Left lung (tissue), 10 donors: Measurements from ENCODE around the gene LARGE1. TPM values are rescaled to one million over a fixed set of nuclear protein-coding genes. Genes with fewer than 3 reads are reported as not detected.
"Not testable (repeated sequence)": the region's sequence is repeated elsewhere in the genome, so short reads cannot be mapped to it uniquely, and the experiment has no call there.

ENCODE experiments used
- ATAC-seq: fragments of 200-7000 bp; cut with Tn5 transposase; one replicate; pipeline ENCODE4 v1.9.1; 2020; ENCODE audit warnings: moderate library complexity
- DNase-seq, 4 donors: peaks; one replicate each; pipeline ENCODE4 v3.0.0-alpha.2; 2013 to 2020
- H3K27ac ChIP-seq, 2 donors: fragments of 200-600 bp; sonication (generic) in 1 of 2; one replicate each; pipeline versions ENCODE4 v1.5.0 to v1.8.0; 2020 to 2021
- H3K27me3 ChIP-seq, 2 donors: fragments of 200-600 bp; sonication (generic) in 1 of 2; one replicate each; pipeline versions ENCODE4 v1.5.0 to v1.8.0; 2020 to 2021
- H3K36me3 ChIP-seq, 2 donors: fragments of 200-600 bp; sonication (generic) in 1 of 2; one replicate each; pipeline versions ENCODE4 v1.5.0 to v1.8.0; 2020 to 2021
- H3K4me1 ChIP-seq, 2 donors: fragments of 200-600 bp; one replicate each; pipeline ENCODE4 v1.8.0; 2021
- H3K4me3 ChIP-seq, 2 donors: fragments of 200-600 bp; sonication (generic) in 1 of 2; one replicate each; pipeline versions ENCODE4 v1.5.0 to v1.8.0; 2020 to 2021; ENCODE audit warnings: mild to moderate bottlenecking in 1 of 2
- H3K9me3 ChIP-seq, 2 donors: fragments of 200-600 bp; sonication (generic) in 1 of 2; one replicate each; pipeline versions ENCODE4 v1.5.0 to v1.8.0; 2020 to 2021
- CTCF ChIP-seq, 2 donors: fragments of 200-600 bp; sonication (generic) in 1 of 2; IDR thresholded peaks; one replicate each; pipeline versions ENCODE4 v1.5.0 to v1.8.0; 2021; ENCODE audit warnings: antibody characterized with exemption in 2 of 2
- intact Hi-C, 2 donors: fragments of 100-400 bp; cut with DNase I; formaldehyde crosslinking; loops; one replicate each; pipeline versions ENCODE4 v1.11.2 to v1.14.2; 2022
- polyA plus RNA-seq, 6 donors: library from polyadenylated mRNA; unstranded; fragments of 120-200 nt; gene quantifications; one replicate each; pipeline ENCODE4 v1.2.1, GENCODE V29; 2013; ENCODE audit not compliant: insufficient read length in 6 of 6
- total RNA-seq, 2 donors: library from RNA; stranded (reverse); fragmentation: NEBNext Ultra II Directional; extraction: Animal tissue kit (Norgen Biotek cat#: 25700); gene quantifications; one replicate each; pipeline ENCODE4 v1.2.1, GENCODE V29; 2021
- donor health status: DM: no; HTN: yes; CAD: no.
- donor health status: DM: no; HTN: no; CAD: no.

The LARGE1 gene
- total and polyA plus RNA-seq, 8 donors: 22.4 to 36.1 (median 33.2) TPM

- DNase-seq (no peak), ATAC-seq (no peak)
- H3K4me1 ChIP-seq: no peaks in the 10 kb centered on the region
- no peak overlapping the region for H3K27ac ChIP-seq
- H3K27me3 ChIP-seq: no peaks in the 10 kb centered on the region
- H3K4me3 ChIP-seq: no peak overlapping the region
- no peaks in the 10 kb centered on the region for H3K36me3 ChIP-seq
- intact Hi-C loops: no loop called here
- TF ChIP-seq CTCF (IDR thresholded peaks at IDR 0.05): no peak
- H3K9me3 ChIP-seq: peaks cover 0 to 15% of the 10 kb centered on the region in 2 donors
Measured at GRCh38 chr22:33461698-33462434, 458.4 kb downstream of the LARGE1 start.

GRCh38 chr22:33461245-33461644 is 459.0 kb downstream of the LARGE1 start:
- intact Hi-C loops, H3K4me1 ChIP-seq, H3K27ac ChIP-seq, ATAC-seq, DNase-seq, H3K27me3 ChIP-seq, H3K36me3 ChIP-seq, H3K4me3 ChIP-seq: not testable (repeated sequence)
- peaks cover 0 to 15% of the 10 kb centered on the region in 2 donors for H3K9me3 ChIP-seq

- intact Hi-C loops: no loop called here
- H3K27ac ChIP-seq: no peak overlapping the region
- H3K4me1 ChIP-seq: no peaks in the 10 kb centered on the region
- no peak for ATAC-seq
- H3K9me3 ChIP-seq: peaks cover 0 to 15% of the 10 kb centered on the region in 2 donors
- H3K4me3 ChIP-seq: no peak overlapping the region
- no peak for TF ChIP-seq CTCF (IDR thresholded peaks at IDR 0.05)
- no peak for DNase-seq
- H3K27me3 ChIP-seq: no peaks in the 10 kb centered on the region
- H3K36me3 ChIP-seq: no peaks in the 10 kb centered on the region
Measured at GRCh38 chr22:33459137-33459536, 461.1 kb downstream of the LARGE1 start.

GRCh38 chr22:33456511-33456910 is 463.8 kb downstream of the LARGE1 start:
- ATAC-seq: no peak
- no peak for DNase-seq
- H3K36me3 ChIP-seq: no peaks in the 10 kb centered on the region
- no peak overlapping the region for H3K27ac ChIP-seq
- no peak overlapping the region for H3K4me3 ChIP-seq
- TF ChIP-seq CTCF (IDR thresholded peaks at IDR 0.05): no peak
- H3K4me1 ChIP-seq: no peaks in the 10 kb centered on the region
- intact Hi-C loops: no loop called here
- H3K9me3 ChIP-seq: peaks cover 0 to 15% of the 10 kb centered on the region in 2 donors
- no peaks in the 10 kb centered on the region for H3K27me3 ChIP-seq

GRCh38 chr22:33455036-33455435 is 465.2 kb downstream of the LARGE1 start:
- H3K9me3 ChIP-seq: peaks cover 0 to 12% of the 10 kb centered on the region in 2 donors
- no peak overlapping the region for H3K4me3 ChIP-seq
- H3K27ac ChIP-seq: no peak overlapping the region
- no peak for TF ChIP-seq CTCF (IDR thresholded peaks at IDR 0.05)
- no peak for DNase-seq
- no peaks in the 10 kb centered on the region for H3K27me3 ChIP-seq
- H3K4me1 ChIP-seq: no peaks in the 10 kb centered on the region
- H3K36me3 ChIP-seq: no peaks in the 10 kb centered on the region
- no peak for ATAC-seq
- intact Hi-C loops: no loop called here
